GM19238 (cell line): ENCODE measurements around the gene FTH1.
"Not testable (repeated sequence)": the region's sequence is repeated elsewhere in the genome, so short reads cannot be mapped to it uniquely, and the experiment has no call there.

ENCODE experiments used
- DNase-seq: peaks from one replicate; pipeline ENCODE4 v3.0.0; 2011; ENCODE audit warnings: low spot score; ENCODE audit not compliant: insufficient read length

The FTH1 gene

DNA sequence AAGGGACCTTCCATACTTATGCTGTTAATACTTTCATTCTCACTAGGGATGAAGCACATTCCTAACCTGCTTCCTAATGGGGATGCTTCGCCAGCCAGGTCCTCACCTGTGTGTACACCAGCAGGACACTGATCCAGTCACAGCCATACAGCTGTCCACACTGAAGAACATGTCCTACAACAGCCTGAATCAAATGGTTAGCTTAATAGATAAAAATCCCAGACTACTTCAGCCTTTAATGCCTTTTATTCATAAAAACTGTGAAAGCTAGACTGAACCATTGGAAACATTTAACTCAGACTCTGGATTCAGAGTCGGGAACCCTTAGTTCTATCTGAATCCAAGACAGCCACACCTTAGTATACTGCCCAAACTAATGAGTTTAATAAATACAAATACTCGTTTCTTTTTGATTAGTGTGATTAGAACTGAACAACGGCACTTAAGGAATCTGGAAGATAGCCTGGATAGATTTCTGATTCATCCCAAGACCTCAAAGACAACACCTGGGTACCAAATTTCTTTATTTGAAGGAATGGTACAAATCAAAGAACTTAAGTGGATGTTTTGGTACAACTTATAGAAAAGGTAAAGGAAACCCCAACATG is 3.3 kb downstream of the FTH1 start:
- no peak for DNase-seq

DNA sequence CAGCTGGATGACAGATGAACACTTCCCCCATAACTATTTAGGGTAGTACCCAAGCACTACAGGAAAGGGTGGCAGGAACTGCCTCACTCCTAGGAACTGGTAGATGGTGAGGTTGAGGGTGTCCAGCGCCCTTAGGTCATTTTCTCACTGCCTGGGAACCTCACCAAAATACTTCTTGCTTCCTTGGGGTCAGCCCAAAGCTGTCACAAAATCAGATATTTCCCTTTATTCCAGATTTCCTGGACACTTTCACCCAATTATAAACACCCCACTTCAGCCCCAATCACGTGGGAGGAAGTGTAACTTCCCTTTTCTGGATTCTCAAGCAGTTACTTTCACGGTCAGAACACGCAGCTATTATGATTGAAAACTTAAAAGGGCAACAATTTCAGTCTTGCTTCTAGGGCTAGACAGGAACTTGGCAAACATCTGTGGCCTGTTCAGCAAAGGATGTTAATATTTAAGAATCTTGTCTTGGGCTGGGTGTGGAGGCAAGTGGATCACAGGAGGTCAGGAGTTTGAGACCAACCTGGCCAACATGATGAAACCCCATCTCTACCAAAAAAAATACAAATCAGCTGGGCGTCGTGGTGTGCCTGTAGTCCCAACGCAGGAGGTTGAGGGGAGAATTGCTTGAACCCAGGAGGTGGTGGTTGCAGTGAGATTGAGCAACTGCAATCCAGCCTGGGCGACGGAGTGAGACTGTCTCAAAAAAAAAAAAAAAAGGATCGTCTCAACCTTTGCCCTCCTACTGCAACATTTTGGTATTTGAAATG is 4.0 kb downstream of the FTH1 start:
- DNase-seq = no peak

DNA sequence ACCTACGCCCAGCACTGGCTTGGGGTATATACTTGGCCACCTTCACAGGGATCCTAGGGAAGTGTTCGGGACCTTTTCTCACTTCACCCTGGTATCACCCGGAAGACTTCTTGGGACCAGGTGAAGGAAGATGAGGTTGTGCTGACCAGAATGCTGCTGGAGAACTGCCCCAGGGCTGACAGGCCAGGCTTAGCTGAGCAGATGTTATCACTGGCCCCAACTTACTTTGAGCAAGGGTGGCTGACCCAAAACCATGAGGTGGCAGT is 4.5 kb downstream of the FTH1 start:
- DNase-seq = no peak

DNA sequence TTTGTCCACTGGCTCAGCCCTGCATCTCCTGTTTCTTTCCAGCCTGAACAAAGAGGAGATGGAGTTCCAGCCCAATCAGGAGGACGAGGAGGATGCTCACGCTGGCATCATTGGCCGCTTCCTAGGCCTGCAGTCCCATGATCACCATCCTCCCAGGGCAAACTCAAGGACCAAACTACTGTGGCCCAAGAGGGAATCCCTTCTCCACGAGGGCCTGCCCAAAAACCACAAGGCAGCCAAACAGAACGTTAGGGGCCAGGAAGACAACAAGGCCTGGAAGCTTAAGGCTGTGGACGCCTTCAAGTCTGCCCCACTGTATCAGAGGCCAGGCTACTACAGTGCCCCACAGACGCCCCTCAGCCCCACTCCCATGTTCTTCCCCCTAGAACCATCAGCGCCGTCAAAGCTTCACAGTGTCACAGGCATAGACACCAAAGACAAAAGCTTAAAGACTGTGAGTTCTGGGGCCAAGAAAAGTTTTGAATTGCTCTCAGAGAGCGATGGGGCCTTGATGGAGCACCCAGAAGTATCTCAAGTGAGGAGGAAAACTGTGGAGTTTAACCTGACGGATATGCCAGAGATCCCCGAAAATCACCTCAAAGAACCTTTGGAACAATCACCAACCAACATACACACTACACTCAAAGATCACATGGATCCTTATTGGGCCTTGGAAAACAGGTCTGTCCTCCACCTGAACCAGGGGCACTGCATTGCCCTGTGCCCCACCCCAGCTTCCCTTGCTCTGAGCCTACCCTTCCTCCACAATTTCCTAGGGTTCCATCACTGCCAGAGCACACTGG is 5.0 kb downstream of the FTH1 start:
- DNase-seq = no peak

DNA sequence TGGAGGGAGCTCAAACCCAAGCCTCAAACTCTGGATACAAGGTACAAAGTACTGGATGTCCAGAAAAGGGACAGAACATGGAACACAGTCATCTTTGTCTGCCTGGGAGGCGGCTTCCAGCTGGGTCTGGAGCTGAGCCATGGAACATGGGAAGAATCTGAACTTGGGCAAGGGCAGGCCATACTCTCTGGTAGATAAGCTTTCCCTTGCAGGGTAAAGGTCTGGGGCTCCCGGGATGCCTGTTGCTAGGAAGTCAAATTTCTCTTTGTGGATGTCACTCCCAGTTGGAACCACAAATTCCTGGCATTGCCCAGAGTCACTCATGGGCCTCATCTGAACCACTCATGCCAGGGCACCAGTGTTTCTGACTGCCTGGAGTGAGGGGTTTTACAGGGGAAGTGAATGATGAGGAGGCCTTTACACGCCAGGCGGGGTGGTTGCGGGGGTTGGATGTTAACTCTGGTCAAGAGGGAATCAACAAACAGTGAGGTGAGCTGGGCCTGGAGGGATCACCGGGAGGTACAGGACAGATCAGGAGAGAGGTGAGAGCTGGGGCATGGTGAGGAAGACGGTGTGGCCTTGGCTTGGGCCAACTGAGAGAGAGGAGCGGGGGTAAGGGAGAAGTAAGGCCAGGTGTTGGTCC is 5.7 kb downstream of the FTH1 start:
- DNase-seq = no peak

DNA sequence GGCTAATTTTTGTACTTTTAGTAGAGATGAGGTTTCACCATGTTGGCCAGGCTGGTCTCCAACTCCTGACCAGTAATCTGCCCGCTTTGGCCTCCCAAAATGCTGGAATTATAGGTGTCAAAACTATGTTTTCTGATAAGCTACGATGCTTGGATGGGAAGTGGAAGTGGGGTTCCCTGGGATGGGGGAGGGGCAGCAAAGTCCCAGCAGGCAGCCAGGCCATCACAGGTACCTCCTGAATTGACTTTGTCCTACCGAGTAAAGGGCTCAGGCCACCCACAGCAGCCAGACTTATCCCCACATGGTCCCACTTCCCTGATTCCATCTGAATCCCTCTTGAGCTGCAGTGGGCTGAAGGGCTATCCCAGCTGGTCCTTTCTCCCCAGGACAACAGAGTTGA is 6.9 kb downstream of the FTH1 start:
- no peak for DNase-seq

DNA sequence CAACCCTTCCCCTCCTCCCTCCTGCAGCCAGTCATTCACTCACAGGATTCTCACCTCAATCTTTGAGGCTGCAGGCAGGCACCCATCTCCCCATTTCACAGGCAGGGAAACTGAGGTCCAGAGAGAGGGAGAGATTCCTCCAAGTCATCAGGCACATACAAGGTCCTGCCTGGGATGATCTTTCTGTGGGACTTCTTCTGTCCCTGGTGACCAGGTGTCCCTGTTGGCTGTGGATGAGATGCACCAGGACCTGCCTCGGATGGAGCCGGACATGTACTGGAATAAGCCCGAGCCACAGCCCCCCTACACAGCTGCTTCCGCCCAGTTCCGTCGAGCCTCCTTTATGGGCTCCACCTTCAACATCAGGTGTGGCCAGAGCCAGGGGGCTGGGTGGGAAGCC is 7.8 kb downstream of the FTH1 start:
- DNase-seq = no peak

DNA sequence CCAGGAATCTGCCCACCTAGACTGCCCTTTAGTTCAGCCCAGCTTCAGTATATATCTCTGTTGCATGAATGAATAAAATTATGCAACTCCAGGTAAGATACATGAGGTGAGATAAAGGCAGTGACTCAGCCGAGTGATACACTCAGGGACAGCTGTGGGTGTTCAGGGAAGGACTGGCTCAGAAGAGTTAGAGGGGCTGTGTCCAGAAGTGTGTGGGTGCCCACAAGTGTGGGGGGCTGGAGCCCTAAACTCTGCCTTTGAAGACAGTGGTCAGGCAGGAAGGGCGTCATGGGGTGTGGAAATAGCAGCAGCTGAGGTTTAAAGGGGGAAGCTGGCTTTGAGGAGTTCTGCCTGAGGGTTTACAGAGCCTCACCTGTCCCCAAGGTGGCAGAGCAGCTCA is 8.3 kb downstream of the FTH1 start:
- no peak for DNase-seq

DNA sequence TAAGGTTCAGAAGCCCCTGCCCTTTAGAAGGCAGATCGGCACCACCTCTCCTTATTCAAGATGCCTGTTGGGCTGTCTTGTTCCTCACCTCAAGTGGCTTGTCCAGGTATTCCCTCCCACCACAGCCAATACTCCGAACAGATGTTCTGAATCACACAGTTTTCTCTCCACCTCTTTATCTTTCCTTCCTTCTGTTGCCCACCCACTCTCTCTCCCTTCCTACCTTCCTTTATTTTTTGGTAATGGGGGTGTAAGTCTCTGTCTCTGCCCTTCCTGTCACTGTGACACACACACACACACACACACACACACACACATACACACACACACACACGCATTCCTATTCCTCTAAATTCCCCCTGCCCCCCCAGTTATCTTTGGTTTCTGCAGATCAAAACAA is 8.8 kb downstream of the FTH1 start:
- DNase-seq = no peak

DNA sequence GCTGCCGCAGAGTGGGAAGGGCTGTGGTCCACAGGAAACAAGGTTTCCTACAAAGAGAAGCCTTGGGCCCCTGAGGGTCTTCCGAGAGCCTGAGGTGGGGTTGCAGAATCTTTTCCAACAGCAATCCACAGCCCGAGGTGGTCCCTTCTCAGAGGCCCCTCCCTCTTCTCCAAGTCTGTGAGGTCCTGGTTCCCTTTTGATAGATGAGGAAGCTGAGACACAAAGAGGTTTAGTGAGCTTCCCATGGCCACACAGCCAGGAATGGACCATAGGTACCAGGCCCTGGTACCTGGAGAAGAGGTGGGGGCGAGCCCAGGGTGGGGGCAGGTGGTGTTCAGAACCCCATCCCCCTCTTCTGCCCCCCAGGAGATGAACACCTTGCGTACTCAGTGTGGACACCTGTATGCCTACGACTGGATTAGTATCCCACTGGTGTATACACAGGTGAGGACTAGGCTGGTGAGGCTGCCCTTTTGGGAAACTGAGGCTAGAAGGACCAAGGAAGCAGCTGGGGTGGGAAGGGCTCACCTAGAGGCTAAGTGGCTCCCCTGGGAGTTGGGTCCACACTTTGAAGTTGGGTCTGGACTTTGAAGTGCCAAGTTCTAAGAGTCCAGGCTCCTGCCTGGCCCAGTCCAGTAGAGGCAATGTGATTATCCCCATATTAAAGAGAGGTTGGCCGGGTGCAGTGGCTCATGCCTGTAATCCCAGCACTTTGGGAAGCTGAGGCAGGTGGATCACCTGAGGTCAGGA is 10.2 kb downstream of the FTH1 start:
- DNase-seq = no peak

DNA sequence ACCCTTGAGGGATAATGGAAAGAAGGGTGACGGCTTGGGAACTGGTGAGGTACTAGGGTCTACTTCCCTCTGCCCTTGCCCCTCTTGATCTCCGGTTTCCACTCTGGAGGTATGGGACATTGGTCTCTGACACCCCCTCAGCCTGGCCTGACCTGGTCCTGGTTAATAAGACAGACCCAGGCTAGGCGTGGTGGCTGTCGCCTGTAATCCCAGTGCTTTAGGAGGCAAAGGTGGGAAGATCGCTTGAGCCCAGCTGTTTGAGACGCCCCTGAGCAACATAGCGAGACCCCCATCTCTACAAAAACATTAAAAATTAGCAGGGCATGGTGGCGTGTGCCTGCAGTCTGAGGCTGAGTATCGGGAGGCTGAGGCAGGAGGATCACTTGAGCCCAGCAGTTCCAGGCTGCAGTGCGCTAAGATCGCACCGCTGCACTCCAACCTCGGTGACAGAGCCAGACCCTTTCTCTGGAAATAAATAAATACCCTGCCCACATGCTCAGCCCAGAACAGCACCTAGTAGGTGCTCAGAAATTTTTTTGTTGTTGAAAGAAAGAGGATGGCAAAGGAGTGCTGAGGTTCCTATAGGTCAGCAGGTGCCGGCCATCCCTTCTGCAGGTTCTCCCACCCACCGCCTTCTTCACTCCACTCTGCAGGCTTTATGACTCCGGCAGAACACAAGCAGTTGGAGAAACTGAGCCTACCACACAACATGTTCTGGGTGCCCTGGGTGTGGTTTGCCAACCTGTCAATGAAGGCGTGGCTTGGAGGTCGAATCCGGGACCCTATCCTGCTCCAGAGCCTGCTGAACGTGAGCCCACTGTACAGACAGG is 11.0 kb downstream of the FTH1 start:
- no peak for DNase-seq

DNA sequence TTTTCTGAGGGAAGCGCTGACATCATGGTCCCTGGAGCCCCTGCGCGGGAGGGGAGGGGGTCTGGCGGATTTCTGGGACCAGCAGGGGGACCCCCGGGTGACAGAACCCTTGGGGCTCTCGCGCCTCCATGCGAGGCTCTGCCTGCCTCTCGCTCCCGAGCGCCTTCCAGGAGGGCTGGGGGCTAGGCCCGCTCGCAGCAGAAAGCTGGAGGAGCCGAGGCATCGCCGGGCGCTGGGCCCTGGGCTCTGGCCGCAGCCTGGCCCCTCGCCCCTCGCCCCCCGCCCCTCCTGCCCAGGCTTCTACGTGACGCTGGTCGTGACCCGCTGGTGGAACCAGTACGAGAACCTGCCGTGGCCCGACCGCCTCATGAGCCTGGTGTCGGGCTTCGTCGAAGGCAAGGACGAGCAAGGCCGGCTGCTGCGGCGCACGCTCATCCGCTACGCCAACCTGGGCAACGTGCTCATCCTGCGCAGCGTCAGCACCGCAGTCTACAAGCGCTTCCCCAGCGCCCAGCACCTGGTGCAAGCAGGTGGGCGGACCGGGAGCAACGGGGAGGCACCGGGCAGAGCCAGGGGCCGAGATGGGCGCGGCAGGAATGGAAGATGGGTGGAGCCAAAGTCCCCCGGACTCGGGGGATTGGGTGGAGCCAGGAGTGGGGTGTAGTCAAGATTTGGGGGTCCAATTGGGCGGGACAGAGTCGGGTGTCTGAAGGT is 11.9 kb downstream of the FTH1 start:
- DNase-seq = no peak

DNA sequence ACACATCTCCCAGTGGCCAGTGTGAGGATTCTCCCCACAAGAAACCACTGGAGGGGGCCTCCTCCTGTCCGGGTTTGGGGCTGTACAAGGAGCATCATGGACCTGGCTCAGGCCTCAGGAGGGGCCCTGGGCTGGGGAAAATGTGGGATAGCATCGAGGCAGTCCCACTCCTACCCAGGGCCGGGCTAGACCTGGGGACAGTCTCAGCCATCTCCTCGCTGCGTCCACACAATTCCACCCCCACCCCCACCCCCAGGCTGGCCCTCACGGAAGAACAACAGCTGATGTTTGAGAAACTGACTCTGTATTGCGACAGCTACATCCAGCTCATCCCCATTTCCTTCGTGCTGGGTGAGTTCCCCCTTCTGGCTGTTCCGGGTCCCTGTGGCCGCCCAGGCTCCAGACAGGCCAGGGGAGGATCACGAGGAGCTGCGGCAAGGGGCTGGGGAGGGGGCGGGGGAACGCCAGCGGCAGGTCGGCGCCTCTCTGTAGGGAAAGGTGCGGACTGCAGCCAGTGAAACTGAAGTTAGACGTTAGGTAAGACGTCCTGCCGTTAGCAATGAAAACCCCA is 12.5 kb downstream of the FTH1 start:
- DNase-seq = no peak

DNA sequence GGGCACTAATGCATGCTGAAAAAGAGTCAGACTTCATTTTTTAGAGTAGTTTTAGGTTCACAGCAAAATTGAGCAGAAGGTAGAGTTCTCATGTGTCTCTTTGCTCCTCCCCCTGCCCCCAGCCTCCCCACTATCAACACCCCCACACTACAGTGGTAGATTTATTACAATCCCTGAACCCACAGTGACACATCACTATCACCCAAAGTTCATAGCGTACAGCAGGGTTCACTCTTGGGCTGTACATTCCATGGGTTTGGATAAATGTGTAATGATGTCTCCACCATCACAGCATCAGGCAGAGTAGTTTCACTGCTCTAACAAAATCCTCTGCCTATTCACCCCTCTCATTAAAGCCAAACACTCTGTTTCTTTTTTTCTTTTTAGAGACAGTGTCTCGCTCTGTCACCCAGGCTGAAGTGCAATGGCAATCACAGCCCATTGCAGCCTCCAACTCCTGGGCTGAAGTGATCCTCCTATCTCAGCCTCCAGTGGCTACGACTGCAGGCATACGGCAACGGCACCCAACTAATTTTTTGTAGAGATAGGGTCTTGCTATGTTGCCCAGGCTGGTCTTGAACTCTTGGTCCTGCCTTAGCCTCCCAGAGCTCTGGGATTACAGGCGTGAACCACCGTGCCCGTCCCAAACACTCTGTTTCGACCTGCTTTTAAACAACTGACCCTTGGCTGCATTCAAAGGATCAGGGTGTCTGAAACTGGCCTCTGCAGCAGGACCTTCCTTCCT is 13.2 kb downstream of the FTH1 start:
- DNase-seq = no peak

DNA sequence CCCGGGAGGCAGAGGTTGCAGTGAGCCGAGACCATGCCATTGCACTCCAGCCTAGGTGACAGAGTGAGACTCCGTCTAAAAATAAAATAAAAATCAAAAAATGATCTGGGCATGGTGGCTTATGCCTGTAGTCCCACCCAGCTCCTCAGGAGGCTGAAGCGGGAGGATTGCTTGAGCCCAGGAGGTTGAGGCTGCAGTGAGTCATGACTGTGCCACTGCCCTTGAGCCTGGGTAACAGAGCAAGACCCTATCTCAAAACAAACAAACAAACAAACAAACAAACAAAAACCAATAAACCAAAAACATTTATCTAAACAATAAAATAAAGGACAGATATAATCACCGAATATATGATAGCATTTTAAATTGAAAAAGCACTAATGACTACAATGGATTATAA is 13.8 kb downstream of the FTH1 start:
- not testable (repeated sequence) for DNase-seq

DNA sequence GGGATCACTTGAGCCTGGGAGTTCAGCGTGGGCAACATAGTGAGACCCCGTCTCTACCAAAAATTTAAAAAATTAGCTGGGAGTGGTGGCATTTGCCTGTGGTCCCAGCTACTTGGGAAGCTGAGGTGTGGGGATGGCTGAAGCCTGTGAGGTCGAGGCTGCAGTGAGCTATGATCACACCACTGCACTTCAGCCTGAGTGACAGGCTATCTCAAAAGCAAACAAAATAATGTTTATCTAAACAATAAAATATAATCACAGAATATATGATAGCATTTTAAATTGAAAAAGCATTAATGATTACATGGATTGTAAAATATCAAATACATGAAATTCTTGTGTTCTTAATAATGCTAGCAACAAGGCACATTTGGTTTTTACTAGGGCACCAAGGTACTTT is 14.6 kb downstream of the FTH1 start:
- no peak for DNase-seq

DNA sequence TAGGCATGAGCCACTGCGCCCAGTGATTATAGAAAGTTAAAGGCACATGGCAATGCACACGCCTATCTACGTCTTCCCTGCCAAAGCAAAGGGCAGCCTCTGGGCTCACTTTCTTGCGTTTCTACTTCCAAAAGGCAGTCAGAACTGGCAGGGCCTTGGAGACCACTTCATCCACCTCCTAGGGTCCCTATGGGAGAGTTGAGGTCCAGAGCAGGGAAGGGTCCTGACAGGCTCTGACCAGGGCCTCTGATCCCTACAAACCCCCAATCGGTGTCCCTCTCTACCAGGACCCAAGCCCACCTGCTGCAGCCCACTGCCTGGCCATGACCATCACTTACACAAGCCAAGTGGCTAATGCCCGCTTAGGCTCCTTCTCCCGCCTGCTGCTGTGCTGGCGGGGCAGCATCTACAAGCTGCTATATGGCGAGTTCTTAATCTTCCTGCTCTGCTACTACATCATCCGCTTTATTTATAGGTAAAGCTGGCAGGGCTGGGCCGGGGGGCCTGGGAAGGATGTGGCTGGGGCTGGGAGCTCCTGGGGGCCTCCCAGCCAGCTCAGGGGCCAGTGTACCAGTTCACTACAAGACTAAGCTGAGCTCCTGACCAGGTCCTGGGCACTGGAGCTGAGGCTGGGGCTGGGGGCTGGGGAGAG is 15.8 kb downstream of the FTH1 start:
- no peak for DNase-seq

DNA sequence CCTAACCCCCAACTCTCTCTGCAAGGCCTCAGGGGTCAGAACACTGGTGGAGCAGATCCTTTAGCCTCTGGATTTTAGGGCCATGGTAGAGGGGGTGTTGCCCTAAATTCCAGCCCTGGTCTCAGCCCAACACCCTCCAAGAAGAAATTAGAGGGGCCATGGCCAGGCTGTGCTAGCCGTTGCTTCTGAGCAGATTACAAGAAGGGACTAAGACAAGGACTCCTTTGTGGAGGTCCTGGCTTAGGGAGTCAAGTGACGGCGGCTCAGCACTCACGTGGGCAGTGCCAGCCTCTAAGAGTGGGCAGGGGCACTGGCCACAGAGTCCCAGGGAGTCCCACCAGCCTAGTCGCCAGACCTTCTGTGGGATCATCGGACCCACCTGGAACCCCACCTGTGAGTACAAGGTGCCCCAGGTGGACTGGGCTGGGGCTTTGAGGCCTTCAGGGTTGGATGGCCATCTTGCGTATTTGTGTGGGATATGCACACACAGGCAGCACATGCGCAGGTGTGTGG is 17.3 kb downstream of the FTH1 start, which contains the start of gene BEST1:
TSS of gene BEST1 (plus strand) at position 317 of the 513 bp plus-strand sequence. CDS start 1,456 bp downstream, outside the sequence.
- DNase-seq = no peak
